ENCODE results near the gene SLC25A45. TPM values are rescaled to one million over a fixed set of nuclear protein-coding genes. Genes with fewer than 3 reads are reported as not detected.
A peak's percentile ranks its signal among the peaks of the same experiment; 100 is the strongest.

Gene SLC25A45
- total and polyA plus RNA-seq, 11 donors = 3.8 to 11.6 (median 6.6) TPM

GRCh38 chr11:65378208-65378927 lies 4.1 kb downstream of the SLC25A45 start:
- no peaks in the 10 kb centered on the region for H3K36me3 ChIP-seq
- WGBS, 4 donors = 80 to 89% (median 88%) methylated on average over 14 to 19 of the region's 19 CpGs
- peaks cover 6 to 45% (median 29%) of the 10 kb centered on the region in 12 donors for H3K4me1 ChIP-seq
- no peaks in the 10 kb centered on the region for H3K9me3 ChIP-seq
- intact Hi-C loops (cut with DNase I) = loop anchor here in 5 of 10 donors (5.0 to 10.0 kb wide), 4 partner anchors 89 to 216 kb away; partner anchors contain the start of gene KCNK7 (in 1 of the 5)
- H3K27ac ChIP-seq = peak overlapping the region in 1 of 12 donors; percentile 55
- TF ChIP-seq, protein P1, sequence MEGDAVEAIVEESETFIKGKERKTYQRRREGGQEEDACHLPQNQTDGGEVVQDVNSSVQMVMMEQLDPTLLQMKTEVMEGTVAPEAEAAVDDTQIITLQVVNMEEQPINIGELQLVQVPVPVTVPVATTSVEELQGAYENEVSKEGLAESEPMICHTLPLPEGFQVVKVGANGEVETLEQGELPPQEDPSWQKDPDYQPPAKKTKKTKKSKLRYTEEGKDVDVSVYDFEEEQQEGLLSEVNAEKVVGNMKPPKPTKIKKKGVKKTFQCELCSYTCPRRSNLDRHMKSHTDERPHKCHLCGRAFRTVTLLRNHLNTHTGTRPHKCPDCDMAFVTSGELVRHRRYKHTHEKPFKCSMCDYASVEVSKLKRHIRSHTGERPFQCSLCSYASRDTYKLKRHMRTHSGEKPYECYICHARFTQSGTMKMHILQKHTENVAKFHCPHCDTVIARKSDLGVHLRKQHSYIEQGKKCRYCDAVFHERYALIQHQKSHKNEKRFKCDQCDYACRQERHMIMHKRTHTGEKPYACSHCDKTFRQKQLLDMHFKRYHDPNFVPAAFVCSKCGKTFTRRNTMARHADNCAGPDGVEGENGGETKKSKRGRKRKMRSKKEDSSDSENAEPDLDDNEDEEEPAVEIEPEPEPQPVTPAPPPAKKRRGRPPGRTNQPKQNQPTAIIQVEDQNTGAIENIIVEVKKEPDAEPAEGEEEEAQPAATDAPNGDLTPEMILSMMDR (IDR thresholded peaks at IDR 0.05) = no peak
- no peak for TF ChIP-seq POLR2A (IDR thresholded peaks at IDR 0.05)
- H3K4me3 ChIP-seq = no peak overlapping the region
- ATAC-seq (no peak), DNase-seq (peak in 1 of 5 donors; percentile 49)
- no peaks in the 10 kb centered on the region for H3K27me3 ChIP-seq

GRCh38 chr11:65377777-65378176 lies 4.7 kb downstream of the SLC25A45 start:
- H3K27me3 ChIP-seq = no peaks in the 10 kb centered on the region
- WGBS, 4 donors = 91 to 94% (median 93%) methylated on average over 8 of the region's 8 CpGs
- H3K4me3 ChIP-seq = no peak overlapping the region
- H3K36me3 ChIP-seq = no peaks in the 10 kb centered on the region
- no peaks in the 10 kb centered on the region for H3K9me3 ChIP-seq
- TF ChIP-seq, protein P1 (IDR thresholded peaks at IDR 0.05) = no peak
- TF ChIP-seq POLR2A (IDR thresholded peaks at IDR 0.05) = no peak
- ATAC-seq = no peak
- intact Hi-C loops (cut with DNase I) = loop anchor here in 5 of 10 donors (5.0 to 10.0 kb wide), 4 partner anchors 90 to 217 kb away; partner anchors contain the start of gene KCNK7 (in 1 of the 5)
- peak overlapping the region in 1 of 12 donors; percentile 55 for H3K27ac ChIP-seq
- H3K4me1 ChIP-seq = peaks cover 0 to 39% (median 24%) of the 10 kb centered on the region in 12 donors
- no peak for DNase-seq

DNA sequence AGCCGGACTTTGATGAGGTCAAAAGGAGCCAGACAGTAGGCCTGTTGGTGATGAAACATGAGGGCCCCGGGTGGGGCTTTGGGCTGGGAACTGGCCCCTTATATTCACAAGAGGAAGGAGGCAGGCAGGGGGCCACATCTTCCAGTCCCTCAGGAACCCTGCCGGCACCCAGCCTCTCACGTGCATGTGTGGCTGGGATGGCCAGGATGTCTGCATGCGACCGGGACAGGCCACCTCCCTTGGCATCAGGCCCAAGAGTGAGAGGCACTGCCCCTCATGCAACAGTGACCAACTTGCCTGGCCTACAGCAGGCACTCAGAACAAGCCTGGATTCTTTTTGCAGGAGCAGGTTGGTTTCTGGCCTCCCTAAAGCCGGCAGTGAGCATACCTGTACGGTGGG lies 5.4 kb downstream of the SLC25A45 start:
- Histone ChIP-seq H3K36me3 (no peaks in the 10 kb centered on the region), H3K4me3 (no peak overlapping the region), H3K27ac (peak overlapping the region in 3 of 12 donors; percentile 13 to 34 (median 15)), H3K27me3 (no peaks in the 10 kb centered on the region), H3K4me1 (peaks cover 0 to 34% (median 20%) of the 10 kb centered on the region in 12 donors), H3K9me3 (no peaks in the 10 kb centered on the region)
- ATAC-seq (peak in 1 of 4 donors; percentile 3), DNase-seq (peak in 2 of 5 donors; percentile 46 to 53)
- TF ChIP-seq, protein P1 (IDR thresholded peaks at IDR 0.05) = no peak
- no peak for TF ChIP-seq POLR2A (IDR thresholded peaks at IDR 0.05)
- intact Hi-C loops (cut with DNase I) = loop anchor here in 5 of 10 donors (5.0 to 10.0 kb wide), 4 partner anchors 90 to 218 kb away; partner anchors contain the start of gene KCNK7 (in 1 of the 5)
- WGBS, 4 donors = 34 to 51% (median 42%) methylated on average over 7 to 8 of the region's 8 CpGs

DNA sequence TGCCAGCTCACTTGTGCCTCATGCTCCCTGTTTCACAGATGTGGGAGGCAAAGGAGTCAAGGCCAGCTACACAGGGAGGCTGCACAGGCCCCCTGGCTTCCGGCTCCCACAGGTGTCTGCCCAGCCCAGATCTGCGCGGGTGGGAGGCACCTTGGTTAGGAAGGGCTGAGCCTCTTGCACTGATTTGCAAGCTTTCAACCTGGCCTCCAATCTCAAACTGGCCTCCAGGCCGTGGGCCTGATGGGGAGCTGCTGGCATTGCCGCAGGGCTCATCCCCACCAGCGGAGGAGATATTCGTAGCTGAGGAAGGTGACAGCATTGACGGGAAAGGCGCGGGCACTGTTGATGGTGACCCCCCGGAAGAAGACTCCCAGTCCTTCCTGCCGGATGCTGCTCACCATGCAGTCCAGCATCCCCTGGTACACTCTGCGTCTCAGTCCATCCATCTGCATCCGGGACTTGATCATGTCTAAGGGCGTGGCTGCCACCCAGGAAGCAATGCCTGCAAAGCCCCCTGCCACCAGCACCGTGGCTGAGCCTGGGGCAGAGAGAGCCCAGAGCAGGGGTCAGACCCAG lies 6.2 kb downstream of the SLC25A45 start:
- H3K4me3 ChIP-seq = no peak overlapping the region
- WGBS, 4 donors = 81 to 92% (median 87%) methylated on average over 9 to 16 of the region's 16 CpGs
- no peak overlapping the region for H3K27ac ChIP-seq
- H3K27me3 ChIP-seq = no peaks in the 10 kb centered on the region
- no peak for TF ChIP-seq POLR2A (IDR thresholded peaks at IDR 0.05)
- H3K4me1 ChIP-seq = peaks cover 0 to 34% (median 18%) of the 10 kb centered on the region in 12 donors
- intact Hi-C loops (cut with DNase I) = loop anchor here in 5 of 10 donors (5.0 to 10.0 kb wide), 4 partner anchors 91 to 219 kb away; partner anchors contain the start of gene KCNK7 (in 1 of the 5)
- no peak for ATAC-seq
- H3K9me3 ChIP-seq = no peaks in the 10 kb centered on the region
- DNase-seq = no peak
- H3K36me3 ChIP-seq = no peaks in the 10 kb centered on the region

Measured in heart left ventricle (tissue), 16 donors.